ENCODE data around the gene CPOX.
"Not testable (repeated sequence)": the region's sequence is repeated elsewhere in the genome, so short reads cannot be mapped to it uniquely, and the experiment has no call there.

The CPOX gene

GRCh38 chr3:98593046-98593936, at the start of gene CPOX:
CPOX (minus strand) TSS chr3:98593611; CDS start chr3:98593504, 107 bp downstream.
- peak; percentile 77 for DNase-seq

GRCh38 chr3:98642769-98643168, 49.4 kb upstream of the CPOX start:
- not testable (repeated sequence) for DNase-seq

- not testable (repeated sequence) for DNase-seq
Measured at GRCh38 chr3:98641756-98642155, 48.3 kb upstream of the CPOX start.

- DNase-seq = not testable (repeated sequence)
Measured at GRCh38 chr3:98638515-98638914, 45.1 kb upstream of the CPOX start.

- DNase-seq = no peak
Measured at GRCh38 chr3:98630416-98630815, 37.0 kb upstream of the CPOX start.

GRCh38 chr3:98628317-98628716, 34.9 kb upstream of the CPOX start:
- DNase-seq = no peak

- no peak for DNase-seq
Measured at GRCh38 chr3:98626151-98626550, 32.7 kb upstream of the CPOX start.

- DNase-seq = no peak
Measured at GRCh38 chr3:98623572-98624280, 30.3 kb upstream of the CPOX start.

- DNase-seq = no peak
Measured at GRCh38 chr3:98617841-98618240, 24.4 kb upstream of the CPOX start.

- no peak for DNase-seq
Measured at GRCh38 chr3:98613616-98614015, 20.2 kb upstream of the CPOX start.

GRCh38 chr3:98612996-98613517, 19.6 kb upstream of the CPOX start:
- DNase-seq = no peak

- no peak for DNase-seq
Measured at GRCh38 chr3:98612587-98612986, 19.2 kb upstream of the CPOX start.

GRCh38 chr3:98608029-98608428, 14.6 kb upstream of the CPOX start:
- no peak for DNase-seq

GRCh38 chr3:98603580-98603979, 10.2 kb upstream of the CPOX start:
- no peak for DNase-seq

- DNase-seq = no peak
Measured at GRCh38 chr3:98602078-98602678, 8.8 kb upstream of the CPOX start.

GRCh38 chr3:98601180-98601579, 7.8 kb upstream of the CPOX start:
- no peak for DNase-seq

- no peak for DNase-seq
Measured at GRCh38 chr3:98600412-98601095, 7.1 kb upstream of the CPOX start.

GRCh38 chr3:98599647-98600411, 6.4 kb upstream of the CPOX start:
- DNase-seq = no peak

GRCh38 chr3:98598492-98598891, 5.1 kb upstream of the CPOX start:
- no peak for DNase-seq

GRCh38 chr3:98596541-98597500, 3.4 kb upstream of the CPOX start:
- no peak for DNase-seq

- no peak for DNase-seq
Measured at GRCh38 chr3:98596087-98596486, 2.7 kb upstream of the CPOX start.

Measured in NCI-H2029 (cell line).